H9 (cell line): Measurements from ENCODE around the gene DLG5. TPM values are rescaled to one million over a fixed set of nuclear protein-coding genes. Genes with fewer than 3 reads are reported as not detected.

Experiments used
- DNase-seq: peaks from one replicate; pipeline ENCODE4 v3.0.0-alpha.2; 2017
- H2AFZ ChIP-seq: one replicate; pipeline ENCODE4 v1.6.1; 2013; ENCODE audit warnings: mild to moderate bottlenecking, low read length, control low read depth, moderate library complexity
- H2AK5ac ChIP-seq: 2 replicates; pipeline ENCODE4 v1.6.1; 2013; ENCODE audit warnings: low read length, control low read depth, mixed read lengths; ENCODE audit not compliant: insufficient read length
- H2BK120ac ChIP-seq: one replicate; pipeline ENCODE4 v1.6.1; 2013; ENCODE audit warnings: low read depth, mild to moderate bottlenecking, low read length, control low read depth, inconsistent platforms; ENCODE audit not compliant: poor library complexity, severe bottlenecking
- H2BK12ac ChIP-seq: 2 replicates; pipeline ENCODE4 v1.6.1; 2013; ENCODE audit warnings: low read length, control low read depth, mixed read lengths, low read depth; ENCODE audit not compliant: insufficient read length
- H2BK15ac ChIP-seq: 2 replicates; pipeline ENCODE4 v1.6.1; 2013; ENCODE audit warnings: low read depth, low read length, control low read depth
- H2BK20ac ChIP-seq: one replicate; pipeline ENCODE4 v1.6.1; 2013; ENCODE audit warnings: low read depth, mild to moderate bottlenecking, low read length, control low read depth, inconsistent platforms; ENCODE audit not compliant: poor library complexity, severe bottlenecking
- H2BK5ac ChIP-seq: 2 replicates; pipeline ENCODE4 v1.6.1; 2013; ENCODE audit warnings: low read length, control low read depth, mixed read lengths; ENCODE audit not compliant: insufficient read length
- H3K14ac ChIP-seq: 2 replicates; pipeline ENCODE4 v1.6.1; 2013; ENCODE audit warnings: low read length, control low read depth; ENCODE audit not compliant: insufficient read depth
- H3K18ac ChIP-seq: 2 replicates; pipeline ENCODE4 v1.6.1; 2013; ENCODE audit warnings: low read depth, mild to moderate bottlenecking, mixed read lengths, low read length, control low read depth; ENCODE audit not compliant: insufficient read length
- H3K23ac ChIP-seq: 2 replicates; pipeline ENCODE4 v1.6.1; 2013; ENCODE audit warnings: low read length, control low read depth, mixed read lengths, low read depth; ENCODE audit not compliant: insufficient read length
- H3K23me2 ChIP-seq: 2 replicates; pipeline ENCODE4 v1.6.1; 2013; ENCODE audit warnings: low read depth, mild to moderate bottlenecking, mixed read lengths, low read length, control low read depth; ENCODE audit not compliant: insufficient read length, poor library complexity, severe bottlenecking
- H3K27ac ChIP-seq: 2 replicates; pipeline ENCODE4 v1.5.1; 2013; ENCODE audit warnings: low read length, control low read depth, mixed read lengths, low read depth; ENCODE audit not compliant: insufficient read length
- H3K27me3 ChIP-seq: 2 replicates; pipeline ENCODE4 v1.6.1; 2013; ENCODE audit warnings: low read length, control low read depth, inconsistent platforms; ENCODE audit not compliant: insufficient read depth
- H3K4ac ChIP-seq: 2 replicates; pipeline ENCODE4 v1.6.1; 2013; ENCODE audit warnings: low read depth, mild to moderate bottlenecking, control low read depth, inconsistent platforms, low read length, moderate library complexity
- H3K4me1 ChIP-seq: 2 replicates; pipeline ENCODE4 v1.6.1; 2013; ENCODE audit warnings: low read length, control low read depth, inconsistent platforms; ENCODE audit not compliant: insufficient read depth
- H3K4me2 ChIP-seq: 2 replicates; pipeline ENCODE4 v1.6.1; 2013; ENCODE audit warnings: low read length, control low read depth, mixed read lengths; ENCODE audit not compliant: insufficient read length, insufficient read depth
- H3K56ac ChIP-seq: 2 replicates; pipeline ENCODE4 v1.6.1; 2013; ENCODE audit warnings: low read depth, mild to moderate bottlenecking, mixed read lengths, low read length, control low read depth; ENCODE audit not compliant: insufficient read length
- H3K79me1 ChIP-seq: 2 replicates; pipeline ENCODE4 v1.6.1; 2013; ENCODE audit warnings: low read depth, mild to moderate bottlenecking, moderate library complexity, low read length, control low read depth, inconsistent platforms; ENCODE audit not compliant: insufficient read depth, poor library complexity, severe bottlenecking
- H3K79me2 ChIP-seq: 2 replicates; pipeline ENCODE4 v1.6.1; 2013; ENCODE audit warnings: low read length, control low read depth, inconsistent platforms; ENCODE audit not compliant: insufficient read depth
- H3K9ac ChIP-seq: 2 replicates; pipeline ENCODE4 v1.6.1; 2013; ENCODE audit warnings: low read length, control low read depth, mixed read lengths; ENCODE audit not compliant: insufficient read length; ENCODE audit errors: extremely low read depth
- H3K9me3 ChIP-seq: one replicate; pipeline ENCODE4 v1.6.1; 2013; ENCODE audit warnings: low read depth, low read length, inconsistent platforms; ENCODE audit not compliant: control insufficient read depth
- H3T11ph ChIP-seq: one replicate; pipeline ENCODE4 v1.6.1; 2013; ENCODE audit warnings: mild to moderate bottlenecking, low read length, control low read depth, inconsistent platforms
- H4K20me1 ChIP-seq: one replicate; pipeline ENCODE4 v1.6.1; 2013; ENCODE audit not compliant: control insufficient read depth, insufficient read length, insufficient read depth
- H4K5ac ChIP-seq: 2 replicates; pipeline ENCODE4 v1.6.1; 2013; ENCODE audit warnings: low read depth, mild to moderate bottlenecking, mixed read lengths, low read length, control low read depth; ENCODE audit not compliant: insufficient read length
- H4K8ac ChIP-seq: replicated peaks from 2 replicates; pipeline ENCODE4 v1.6.1; 2013; ENCODE audit warnings: low read length, control low read depth, mixed read lengths, low read depth; ENCODE audit not compliant: insufficient read length
- H4K91ac ChIP-seq: 2 replicates; pipeline ENCODE4 v1.6.1; 2013; ENCODE audit warnings: low read depth, mild to moderate bottlenecking, moderate library complexity, mixed read lengths, low read length, control low read depth; ENCODE audit not compliant: insufficient read length
- H3K27ac Mint-ChIP-seq, 3 experiments: 2 replicates in 2 of 3; 3 replicates in 1 of 3; pipeline ENCODE4 v1.8.0; 2020 to 2021; ENCODE audit warnings: mixed read lengths in 3 of 3, mild to moderate bottlenecking in 1 of 3, moderate library complexity in 1 of 3
- H3K27me3 Mint-ChIP-seq: 2 replicates; pipeline ENCODE4 v1.8.0; 2021; ENCODE audit warnings: low read depth, mild to moderate bottlenecking, moderate library complexity, mixed read lengths
- H3K36me3 Mint-ChIP-seq, 3 experiments: 2 replicates in 2 of 3; 3 replicates in 1 of 3; pipeline ENCODE4 v1.8.0; 2020 to 2021; ENCODE audit warnings: low read depth in 3 of 3, mixed read lengths in 3 of 3; ENCODE audit not compliant: insufficient read depth in 1 of 3
- H3K4me1 Mint-ChIP-seq, 2 experiments: 2 replicates each; pipeline ENCODE4 v1.8.0; 2020; ENCODE audit warnings: mixed read lengths in 2 of 2
- H3K4me3 Mint-ChIP-seq, 2 experiments: 2 replicates in 1 of 2; 3 replicates in 1 of 2; pipeline ENCODE4 v1.8.0; 2020 to 2021; ENCODE audit warnings: mild to moderate bottlenecking in 2 of 2, mixed read lengths in 2 of 2, moderate library complexity in 1 of 2
- H3K9me3 Mint-ChIP-seq, 2 experiments: 2 replicates in 1 of 2; 3 replicates in 1 of 2; pipeline ENCODE4 v1.8.0; 2020; ENCODE audit warnings: mild to moderate bottlenecking in 2 of 2, mixed read lengths in 2 of 2, moderate library complexity in 1 of 2
- CTCF ChIP-seq: fragments of 200-600 bp; sonication (generic); conservative IDR thresholded peaks from 3 replicates; pipeline ENCODE4 v1.8.0; 2021; ENCODE audit warnings: antibody characterized with exemption, mild to moderate bottlenecking
- WGBS: extraction: QIAGEN DNeasy Blood & Tissue Kit; methylation state at CpG from one replicate; pipeline ENCODE4 v1.1.7; 2013; ENCODE audit warnings: missing lambda C conversion rate, low lambda C conversion rate, mixed read lengths; ENCODE audit not compliant: insufficient read length; ENCODE audit errors: extremely low coverage; 5-methylcytosine and 5-hydroxymethylcytosine counted together
- total RNA-seq: library from RNA; stranded (reverse); gene quantifications from 2 replicates; pipeline ENCODE4 v1.2.1, GENCODE V29; 2021

The DLG5 gene
- total RNA-seq, 1 experiment from 2014 or later = 67.4 TPM

GRCh38 chr10:77818378-77818777 lies 108.2 kb downstream of the DLG5 start:
- Histone ChIP-seq H2BK120ac (no peak overlapping the region), H3K9ac (no peak overlapping the region), H2AFZ (no peak overlapping the region), H3K56ac (no peak overlapping the region), H3K4me1 (no peaks in the 10 kb centered on the region), H2BK15ac (no peak overlapping the region), H3K9me3 (no peaks in the 10 kb centered on the region), H2BK5ac (no peak overlapping the region), H2AK5ac (no peak overlapping the region), H4K5ac (no peak overlapping the region), H3K4ac (no peak overlapping the region), H4K8ac (no peak overlapping the region), H3K23ac (no peak overlapping the region), H3K27ac (no peak overlapping the region), H3K27me3 (no peaks in the 10 kb centered on the region), H4K20me1 (no peaks in the 10 kb centered on the region), H3T11ph (no peak overlapping the region), H3K79me1 (no peaks in the 10 kb centered on the region), H2BK20ac (no peak overlapping the region), H3K14ac (no peak overlapping the region), H4K91ac (no peak overlapping the region), H3K4me2 (no peak overlapping the region), H3K18ac (no peak overlapping the region), H3K23me2 (no peaks in the 10 kb centered on the region), H3K79me2 (no peaks in the 10 kb centered on the region), H2BK12ac (no peak overlapping the region)
- no CpG with 5 or more reads among the region's 4 CpGs for WGBS
- TF ChIP-seq CTCF = no peak
- Mint-ChIP-seq H3K4me1 (no peaks in the 10 kb centered on the region), H3K27ac (peak overlapping the region in 2 of 3 experiments; percentile 3 to 72; a peak in 3 of 7 replicates), H3K27me3 (no peaks in the 10 kb centered on the region), H3K36me3 (peaks cover 30 to 76% (median 63%) of the 10 kb centered on the region in 3 experiments), H3K4me3 (no peak overlapping the region), H3K9me3 (no peaks in the 10 kb centered on the region)
- no peak for DNase-seq
